K562 (cell line): ENCODE data around the gene NAPEPLD. TPM values are rescaled to one million over a fixed set of nuclear protein-coding genes. Genes with fewer than 3 reads are reported as not detected.

Experiments
- BHLHE40 ChIP-seq: IDR thresholded peaks from 2 replicates; pipeline ENCODE4 v1.6.1; 2011; ENCODE audit warnings: low read length, improper control_type of control experiment
- BRD9 ChIP-seq: fragments of 450-650 bp; IDR thresholded peaks from 2 replicates; pipeline ENCODE4 v1.6.1; 2018; ENCODE audit warnings: low read depth; ENCODE audit not compliant: partially characterized antibody
- BRF2 ChIP-seq: IDR thresholded peaks from 3 replicates; pipeline ENCODE4 v1.6.1; 2011; ENCODE audit warnings: borderline replicate concordance, mild to moderate bottlenecking; ENCODE audit not compliant: insufficient read length, insufficient read depth
- CHD4 ChIP-seq: fragments of 200-600 bp; sonication (generic); IDR thresholded peaks from 3 replicates; pipeline ENCODE4 v1.6.1; 2012; ENCODE audit warnings: low read depth, mild to moderate bottlenecking, mixed read lengths, low read length, inconsistent platforms; ENCODE audit not compliant: insufficient read depth, insufficient replicate concordance, poor library complexity, severe bottlenecking
- DMBX1 ChIP-seq: fragments of 250-450 bp; sonication (Bioruptor Pico); IDR thresholded peaks from 2 replicates; pipeline ENCODE4 v1.8.0; 2022; ENCODE audit warnings: inconsistent platforms, mild to moderate bottlenecking, moderate library complexity, borderline replicate concordance
- DPF2 ChIP-seq: fragments of 450-650 bp; IDR thresholded peaks from 2 replicates; pipeline ENCODE4 v1.6.1; 2016
- EWSR1 ChIP-seq: fragments of 450-650 bp; IDR thresholded peaks from 2 replicates; pipeline ENCODE4 v1.6.1; 2018; ENCODE audit warnings: borderline replicate concordance, mild to moderate bottlenecking, low read depth, moderate library complexity; ENCODE audit not compliant: partially characterized antibody
- FOXK1 ChIP-seq: sonication (generic); formaldehyde crosslinking; IDR thresholded peaks from 2 replicates; pipeline ENCODE4 v1.8.0; 2022; ENCODE audit warnings: missing genetic modification reagents, mild to moderate bottlenecking, borderline replicate concordance
- GATAD2B ChIP-seq: fragments of 450-650 bp; IDR thresholded peaks from 2 replicates; pipeline ENCODE4 v1.6.1; 2017; ENCODE audit warnings: mild to moderate bottlenecking, borderline replicate concordance
- HES1 ChIP-seq: fragments of 450-650 bp; IDR thresholded peaks from 2 replicates; pipeline ENCODE4 v1.6.1; 2016; ENCODE audit warnings: low read depth, mild to moderate bottlenecking, moderate library complexity
- KLF13 ChIP-seq: fragments of 450-650 bp; IDR thresholded peaks from 2 replicates; pipeline ENCODE4 v1.6.1; 2016; ENCODE audit warnings: missing genetic modification characterization, low read depth, mild to moderate bottlenecking, missing compliant biosample characterization, moderate library complexity, borderline replicate concordance
- NCOR1 ChIP-seq: fragments of 450-650 bp; IDR thresholded peaks from 2 replicates; pipeline ENCODE4 v1.6.1; 2016; ENCODE audit warnings: mild to moderate bottlenecking, moderate library complexity
- PHTF2 ChIP-seq: fragments of 250-450 bp; sonication (Bioruptor Pico); IDR thresholded peaks from 2 replicates; pipeline ENCODE4 v1.5.0; 2021; ENCODE audit warnings: mild to moderate bottlenecking
- RFX5 ChIP-seq: IDR thresholded peaks from 2 replicates; pipeline ENCODE4 v1.6.1; 2011; ENCODE audit warnings: low read depth, mild to moderate bottlenecking, improper control_type of control experiment, low read length
- STAT5A ChIP-seq: IDR thresholded peaks from 2 replicates; pipeline ENCODE4 v1.6.1; 2012; ENCODE audit warnings: low read length, inconsistent platforms, borderline replicate concordance
- TCF7L2 ChIP-seq: fragments of 150-350 bp; IDR thresholded peaks from 2 replicates; pipeline ENCODE4 v1.6.1; 2016; ENCODE audit warnings: low read depth, mild to moderate bottlenecking, low read length, moderate library complexity
- U2AF2 ChIP-seq: fragments of 200-400 bp; formaldehyde crosslinking; optimal IDR thresholded peaks from 2 replicates; pipeline ENCODE3; 2017; ENCODE audit warnings: low read depth, mild to moderate bottlenecking, low read length
- ZBTB49 ChIP-seq: sonication (generic); formaldehyde crosslinking; IDR thresholded peaks from 2 replicates; pipeline ENCODE4 v1.8.0; 2022; ENCODE audit warnings: missing genetic modification reagents, mild to moderate bottlenecking, borderline replicate concordance
- ZEB2 ChIP-seq: fragments of 450-650 bp; IDR thresholded peaks from 2 replicates; pipeline ENCODE4 v1.6.1; 2016
- ZMIZ1 ChIP-seq, 2 experiments: fragments of 150-350 bp in 1 of 2; IDR thresholded peaks; 2 replicates each; pipeline ENCODE4 v1.6.1; 2012 to 2016; ENCODE audit warnings: low read depth in 2 of 2, low read length in 2 of 2, mild to moderate bottlenecking in 1 of 2, moderate library complexity in 1 of 2
- ZNF79 ChIP-seq: fragments of 250-450 bp; sonication (Bioruptor Pico); IDR thresholded peaks from 2 replicates; pipeline ENCODE4 v1.4.0; 2020; ENCODE audit warnings: low read depth, mild to moderate bottlenecking, moderate library complexity
- polyA plus RNA-seq, 8 experiments: library from polyadenylated mRNA; depleted of rRNA in 4 of 8; stranded (reverse) in 5 of 8; unstranded in 3 of 8; fragments of >200 nt; fragmentation: Nextera tagmentation in 2 of 8; fragmentation: Illumina TruSeq in 1 of 8; extraction: Ambion mirVana in 2 of 8; extraction: Trizol in 1 of 8; gene quantifications; 2 replicates each; pipeline versions ENCODE4 v1.2.1 to v1.2.3, GENCODE V29; 2011 to 2014; ENCODE audit warnings: inconsistent platforms in 1 of 8, missing spikeins in 1 of 8
- total RNA-seq, 7 experiments: library from RNA; depleted of rRNA in 6 of 7; stranded (reverse); fragments of >200 nt in 6 of 7; fragmentation: Illumina TruSeq in 2 of 7; extraction: Trizol in 2 of 7; gene quantifications; 2 replicates each; pipeline versions ENCODE4 v1.2.1 to v1.2.3, GENCODE V29; 2011 to 2021; ENCODE audit warnings: low replicate concordance in 1 of 7

The NAPEPLD gene
- total and polyA plus RNA-seq, 9 of the 15 experiments (the other 6 are each of a cell fraction or from before 2014, with no cell fraction given), result 3.2 to 11.0 (median 7.5) TPM

- TF ChIP-seq BRF2 (no peak), KLF13 (tag) (no peak), HES1 (0 out of 2 replicates have a peak, but pooled peaks have one; percentile 25), ZEB2 (peak; percentile 45; the same call in 1 of the 2 replicates), BRD9 (peak; percentile 17), PHTF2 (CRISPR knock-in tag) (no peak), STAT5A (peak; percentile 60; the same call in 1 of the 2 replicates), BHLHE40 (0 out of 2 replicates have a peak, but pooled peaks have one; percentile 28), GATAD2B (0 out of 2 replicates have a peak, but pooled peaks have one; percentile 7), ZBTB49 (no peak), ZNF79 (CRISPR knock-in tag) (no peak), DMBX1 (0 out of 2 replicates have a peak, but pooled peaks have one; percentile 12), DPF2 (peak; percentile 85), EWSR1 (no peak), ZMIZ1 (IDR thresholded peaks at IDR 0.05; ENCODE audit: low read depth in 2 of 2, low read length in 2 of 2) (peak in 1 of 2 experiments; percentile 33; a peak in 1 of 4 replicates), TCF7L2 (no peak), U2AF2 (no peak), NCOR1 (peak; percentile 79), CHD4 (no peak), RFX5 (no peak), FOXK1 (CRISPR knock-in tag) (no peak)
Observed at GRCh38 chr7:103150192-103150591, 1.3 kb upstream of the NAPEPLD start (continued).
